Measurements from ENCODE around the gene MATN4.

The MATN4 gene

DNA sequence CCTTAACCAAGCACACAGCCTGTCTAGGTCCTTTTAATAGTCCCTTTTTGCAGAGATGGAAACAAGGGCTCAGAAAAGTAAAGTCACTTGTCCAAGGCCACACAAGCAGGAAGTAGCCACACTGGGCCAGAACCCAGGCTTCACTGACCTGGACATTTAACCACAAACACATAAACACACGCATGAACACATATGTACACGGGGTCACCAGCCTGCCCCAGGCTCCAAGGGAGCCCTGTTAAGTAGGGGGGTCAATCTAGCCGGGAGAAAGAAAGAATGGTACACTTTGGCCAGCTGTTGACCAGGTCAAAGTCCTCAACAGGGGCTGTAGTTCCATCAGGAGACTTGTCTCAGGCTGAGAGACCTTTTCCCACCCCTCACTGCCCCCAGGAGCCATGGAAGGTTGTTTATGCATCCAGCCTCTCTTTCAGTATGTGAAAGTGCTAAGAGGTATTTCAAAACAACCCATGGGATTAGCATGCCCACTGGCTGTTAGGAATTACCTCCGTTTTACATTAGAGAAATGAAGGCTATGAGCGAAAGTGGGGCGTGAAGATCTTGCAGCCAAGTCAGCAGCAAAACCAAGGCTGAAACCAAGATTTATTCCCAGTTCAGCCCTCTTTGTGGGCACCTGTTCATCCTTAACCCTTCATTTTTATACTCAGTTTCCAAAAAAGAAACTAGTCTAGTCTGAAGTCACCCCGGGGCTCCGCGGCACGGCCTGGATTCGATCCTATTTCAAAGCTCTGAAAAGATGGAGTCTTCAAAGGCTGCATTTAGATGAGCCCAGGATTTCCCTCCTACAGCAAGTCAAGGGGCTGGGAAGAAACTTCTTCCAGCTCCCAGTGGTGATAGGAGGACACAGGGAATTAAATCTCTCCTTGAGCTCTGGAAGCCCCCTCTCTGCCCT lies 30.3 kb upstream of the MATN4 start:
- Histone ChIP-seq H3K4me3 (ENCODE audit: low read depth, low read length, poor library complexity, severe bottlenecking) (no peak overlapping the region), H3K27me3 (ENCODE audit: insufficient read depth, low read length) (peaks cover 14% of the 10 kb centered on the region; the same call in 1 of the 2 replicates), H3K9me2 (ENCODE audit: low read depth, low read length) (no peaks in the 10 kb centered on the region), H3K4me1 (ENCODE audit: insufficient read depth, low read length, severe bottlenecking) (no peaks in the 10 kb centered on the region), H3K4me2 (ENCODE audit: low read length) (no peak overlapping the region), H3K36me3 (ENCODE audit: insufficient read depth, low read length) (no peaks in the 10 kb centered on the region), H3K27ac (ENCODE audit: low read depth, low read length, poor library complexity, severe bottlenecking) (no peak overlapping the region), H3K9ac (ENCODE audit: low read length) (no peak overlapping the region), H3K9me3 (ENCODE audit: low read length) (no peaks in the 10 kb centered on the region), H2AFZ (ENCODE audit: low read length) (no peak overlapping the region), H4K20me1 (ENCODE audit: insufficient read depth, low read length) (no peaks in the 10 kb centered on the region), H3K79me2 (ENCODE audit: insufficient read depth, low read length) (no peaks in the 10 kb centered on the region), H3F3A (ENCODE audit: insufficient read depth, low read length) (no peaks in the 10 kb centered on the region)
- TF ChIP-seq, protein P1, sequence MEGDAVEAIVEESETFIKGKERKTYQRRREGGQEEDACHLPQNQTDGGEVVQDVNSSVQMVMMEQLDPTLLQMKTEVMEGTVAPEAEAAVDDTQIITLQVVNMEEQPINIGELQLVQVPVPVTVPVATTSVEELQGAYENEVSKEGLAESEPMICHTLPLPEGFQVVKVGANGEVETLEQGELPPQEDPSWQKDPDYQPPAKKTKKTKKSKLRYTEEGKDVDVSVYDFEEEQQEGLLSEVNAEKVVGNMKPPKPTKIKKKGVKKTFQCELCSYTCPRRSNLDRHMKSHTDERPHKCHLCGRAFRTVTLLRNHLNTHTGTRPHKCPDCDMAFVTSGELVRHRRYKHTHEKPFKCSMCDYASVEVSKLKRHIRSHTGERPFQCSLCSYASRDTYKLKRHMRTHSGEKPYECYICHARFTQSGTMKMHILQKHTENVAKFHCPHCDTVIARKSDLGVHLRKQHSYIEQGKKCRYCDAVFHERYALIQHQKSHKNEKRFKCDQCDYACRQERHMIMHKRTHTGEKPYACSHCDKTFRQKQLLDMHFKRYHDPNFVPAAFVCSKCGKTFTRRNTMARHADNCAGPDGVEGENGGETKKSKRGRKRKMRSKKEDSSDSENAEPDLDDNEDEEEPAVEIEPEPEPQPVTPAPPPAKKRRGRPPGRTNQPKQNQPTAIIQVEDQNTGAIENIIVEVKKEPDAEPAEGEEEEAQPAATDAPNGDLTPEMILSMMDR (IDR thresholded peaks at IDR 0.05; ENCODE audit: low read length) = no peak
- TF ChIP-seq EZH2 (IDR thresholded peaks at IDR 0.05; ENCODE audit: borderline replicate concordance, low read length) = no peak

DNA sequence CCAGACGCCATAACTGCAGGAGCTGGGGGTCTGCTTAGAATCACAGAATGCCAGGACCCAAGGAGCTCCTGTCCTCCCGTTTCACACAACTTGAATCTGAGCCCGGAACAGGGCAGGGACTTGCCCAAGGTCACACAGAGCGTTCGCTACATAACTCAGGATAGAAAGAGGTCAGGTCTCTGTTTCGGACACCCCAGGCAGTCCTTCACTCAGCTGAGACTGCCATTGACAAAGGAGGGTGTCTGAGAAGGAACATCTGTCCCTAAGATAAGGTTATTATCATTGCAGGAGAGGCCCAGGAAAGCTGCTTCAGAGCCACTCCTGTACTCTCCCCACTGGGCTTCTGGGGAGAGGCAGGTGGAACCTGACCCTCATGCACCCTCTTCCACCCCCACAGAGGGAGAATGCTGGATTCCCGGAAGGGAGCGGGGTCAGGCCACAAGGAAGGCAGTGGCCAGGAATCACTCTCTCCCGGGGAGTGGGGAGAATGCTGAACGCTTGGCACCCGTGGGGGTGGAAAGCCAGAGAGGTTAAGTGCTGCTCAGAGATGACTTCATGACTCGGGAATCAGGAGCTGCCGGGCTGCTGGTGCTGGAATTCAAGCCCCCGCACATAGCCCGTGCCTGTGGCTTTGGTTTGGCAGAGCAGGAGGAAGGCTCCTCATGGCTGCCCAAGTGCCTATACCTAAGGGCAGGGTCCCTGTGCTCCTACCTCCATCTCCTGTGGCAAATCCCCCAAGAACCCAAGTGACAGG lies 29.4 kb upstream of the MATN4 start:
- Histone ChIP-seq H3K9ac (ENCODE audit: low read length) (no peak overlapping the region), H3K9me2 (ENCODE audit: low read depth, low read length) (no peaks in the 10 kb centered on the region), H3F3A (ENCODE audit: insufficient read depth, low read length) (no peaks in the 10 kb centered on the region), H4K20me1 (ENCODE audit: insufficient read depth, low read length) (no peaks in the 10 kb centered on the region), H3K4me1 (ENCODE audit: insufficient read depth, low read length, severe bottlenecking) (no peaks in the 10 kb centered on the region), H3K79me2 (ENCODE audit: insufficient read depth, low read length) (no peaks in the 10 kb centered on the region), H3K27me3 (ENCODE audit: insufficient read depth, low read length) (0 out of 2 replicates have a peak, but pooled peaks cover 6% of the 10 kb centered on the region), H3K4me3 (ENCODE audit: low read depth, low read length, poor library complexity, severe bottlenecking) (no peak overlapping the region), H2AFZ (ENCODE audit: low read length) (no peak overlapping the region), H3K9me3 (ENCODE audit: low read length) (no peaks in the 10 kb centered on the region), H3K4me2 (ENCODE audit: low read length) (no peak overlapping the region), H3K36me3 (ENCODE audit: insufficient read depth, low read length) (no peaks in the 10 kb centered on the region), H3K27ac (ENCODE audit: low read depth, low read length, poor library complexity, severe bottlenecking) (no peak overlapping the region)
- TF ChIP-seq EZH2 (IDR thresholded peaks at IDR 0.05; ENCODE audit: borderline replicate concordance, low read length) = no peak
- TF ChIP-seq, protein P1 (IDR thresholded peaks at IDR 0.05; ENCODE audit: low read length) = no peak

DNA sequence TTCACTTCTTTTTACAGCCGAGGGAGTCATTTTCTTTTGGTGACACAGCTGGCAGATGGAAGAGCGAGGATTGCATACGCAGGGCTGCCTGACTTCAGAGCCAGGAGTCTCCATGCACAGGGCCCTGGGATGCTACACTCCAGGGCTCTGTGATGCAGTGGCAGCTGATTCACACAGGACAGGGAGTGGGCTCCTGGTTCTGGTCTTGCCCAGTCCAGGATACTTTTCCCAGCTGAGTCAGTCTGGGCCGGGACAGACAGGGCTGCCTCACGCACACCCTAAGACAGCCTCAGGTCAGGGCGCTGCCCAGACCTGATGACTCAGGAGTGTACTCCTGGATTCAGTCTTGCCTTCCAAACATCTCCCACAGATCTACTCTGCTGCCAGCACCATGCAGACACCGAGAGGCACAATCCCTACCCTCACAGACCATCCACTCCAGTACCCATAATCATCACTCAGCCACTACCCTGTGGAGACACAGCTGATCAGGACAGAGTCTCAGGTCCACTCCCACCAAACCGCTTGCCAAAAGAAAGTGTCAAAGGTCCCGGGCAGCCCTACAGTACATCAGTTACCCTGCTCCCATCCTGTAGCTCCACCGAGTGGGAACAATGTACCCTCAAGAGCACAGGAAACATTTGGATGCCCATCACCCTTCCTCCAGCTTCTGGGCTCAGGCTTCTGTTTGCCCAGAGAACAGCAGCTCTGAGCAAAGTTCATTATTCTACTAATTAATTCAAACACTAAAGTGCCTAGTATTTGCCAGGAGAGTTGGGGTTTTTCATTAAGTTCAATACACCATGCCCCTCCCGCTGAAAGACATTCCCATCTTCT lies 28.6 kb upstream of the MATN4 start:
- Histone ChIP-seq H3K9ac (ENCODE audit: low read length) (no peak overlapping the region), H3K27ac (ENCODE audit: low read depth, low read length, poor library complexity, severe bottlenecking) (no peak overlapping the region), H3K27me3 (ENCODE audit: insufficient read depth, low read length) (0 out of 2 replicates have a peak, but pooled peaks cover 6% of the 10 kb centered on the region), H3K4me2 (ENCODE audit: low read length) (no peak overlapping the region), H3K4me3 (ENCODE audit: low read depth, low read length, poor library complexity, severe bottlenecking) (no peak overlapping the region), H3K9me3 (ENCODE audit: low read length) (no peaks in the 10 kb centered on the region), H3K36me3 (ENCODE audit: insufficient read depth, low read length) (no peaks in the 10 kb centered on the region), H3F3A (ENCODE audit: insufficient read depth, low read length) (no peaks in the 10 kb centered on the region), H3K79me2 (ENCODE audit: insufficient read depth, low read length) (no peaks in the 10 kb centered on the region), H3K4me1 (ENCODE audit: insufficient read depth, low read length, severe bottlenecking) (no peaks in the 10 kb centered on the region), H2AFZ (ENCODE audit: low read length) (no peak overlapping the region), H3K9me2 (ENCODE audit: low read depth, low read length) (no peaks in the 10 kb centered on the region), H4K20me1 (ENCODE audit: insufficient read depth, low read length) (no peaks in the 10 kb centered on the region)
- TF ChIP-seq EZH2 (IDR thresholded peaks at IDR 0.05; ENCODE audit: borderline replicate concordance, low read length) = no peak
- TF ChIP-seq, protein P1 (IDR thresholded peaks at IDR 0.05; ENCODE audit: low read length) = no peak
